ENCODE data around the gene TRPV3.
"Not testable (repeated sequence)": the region's sequence is repeated elsewhere in the genome, so short reads cannot be mapped to it uniquely, and the experiment has no call there.

Gene TRPV3

GRCh38 chr17:3545151-3545550, 12.5 kb downstream of the TRPV3 start:
- no peak for DNase-seq

GRCh38 chr17:3544365-3544764, 13.2 kb downstream of the TRPV3 start:
- DNase-seq, result no peak

- no peak for DNase-seq
These were observed 14.2 kb downstream of the TRPV3 start for GRCh38 chr17:3543453-3543852.

GRCh38 chr17:3542410-3543088, 15.1 kb downstream of the TRPV3 start:
- no peak for DNase-seq

GRCh38 chr17:3539881-3540540, 17.6 kb downstream of the TRPV3 start:
- no peak for DNase-seq

- no peak for DNase-seq
These were observed 20.9 kb downstream of the TRPV3 start for GRCh38 chr17:3536716-3537115.

GRCh38 chr17:3535253-3535995, 22.2 kb downstream of the TRPV3 start:
- no peak for DNase-seq

GRCh38 chr17:3534881-3535252, 22.7 kb downstream of the TRPV3 start:
- no peak for DNase-seq

GRCh38 chr17:3533752-3534151, 23.9 kb downstream of the TRPV3 start:
- no peak for DNase-seq

GRCh38 chr17:3532859-3533142, 24.8 kb downstream of the TRPV3 start:
- no peak for DNase-seq

GRCh38 chr17:3532106-3532858, 25.3 kb downstream of the TRPV3 start:
- DNase-seq, result no peak

- DNase-seq, result no peak
These were observed 26.1 kb downstream of the TRPV3 start for GRCh38 chr17:3531266-3532101.

GRCh38 chr17:3529817-3530741, 27.5 kb downstream of the TRPV3 start:
- DNase-seq, result no peak

GRCh38 chr17:3528880-3529511, 28.6 kb downstream of the TRPV3 start:
- no peak for DNase-seq

- no peak for DNase-seq
These were observed 29.2 kb downstream of the TRPV3 start for GRCh38 chr17:3528403-3528851.

GRCh38 chr17:3527896-3528295, 29.7 kb downstream of the TRPV3 start:
- no peak for DNase-seq

- DNase-seq, result no peak
These were observed 30.1 kb downstream of the TRPV3 start for GRCh38 chr17:3527468-3527867.

- DNase-seq, result no peak
These were observed 30.6 kb downstream of the TRPV3 start for GRCh38 chr17:3526971-3527370.

- DNase-seq, result no peak
These were observed 31.1 kb downstream of the TRPV3 start for GRCh38 chr17:3526491-3526890.

- DNase-seq, result no peak
These were observed 33.6 kb downstream of the TRPV3 start for GRCh38 chr17:3524024-3524423.

GRCh38 chr17:3519472-3519871, 38.1 kb downstream of the TRPV3 start:
- not testable (repeated sequence) for DNase-seq
